ENCODE results near the gene NSA2.

Gene NSA2

GRCh38 chr5:74801941-74802340, 34.9 kb downstream of the NSA2 start:
- ChIA-PET POLR2A (no interaction called here), CTCF (no interaction called here)
- H3K36me3 ChIP-seq (ENCODE audit: control insufficient read depth in 4 of 4, insufficient read depth in 4 of 4, low read length in 3 of 4), result peaks cover 9 to 30% (median 17%) of the 10 kb centered on the region in 4 experiments
- H3K4me1 ChIP-seq (ENCODE audit: control extremely low read depth in 1 of 4, control insufficient read depth in 4 of 4, insufficient read depth in 4 of 4, low read length in 3 of 4), result no peaks in the 10 kb centered on the region
- no peak overlapping the region for H3K27ac ChIP-seq (ENCODE audit: insufficient read depth in 1 of 2, low read depth in 1 of 2, low read length in 2 of 2, poor library complexity in 1 of 2, severe bottlenecking in 2 of 2)
- DNase-seq, result no peak
- no peaks in the 10 kb centered on the region for H3K27me3 ChIP-seq (replicated peaks in 2 of 5; ENCODE audit: control insufficient read depth in 4 of 5, insufficient read depth in 5 of 5, low read length in 4 of 5)
- H3K4me3 ChIP-seq (ENCODE audit: control insufficient read depth in 1 of 7, extremely low read depth in 1 of 7, insufficient read depth in 4 of 7, low read depth in 2 of 7, low read length in 6 of 7), result no peak overlapping the region
- 20% methylated on average over 1 of the region's 1 CpG for WGBS (ENCODE audit: insufficient coverage)
- no peaks in the 10 kb centered on the region for H3K9me3 ChIP-seq (ENCODE audit: control extremely low read depth in 1 of 5, control insufficient read depth in 4 of 5, insufficient read depth in 2 of 5, low read depth in 1 of 5, low read length in 4 of 5)

GRCh38 chr5:74810915-74811314, 43.9 kb downstream of the NSA2 start:
- POLR2A ChIA-PET, result interaction anchor here (0.7 kb wide), 1 partner anchor 30 kb away, joined by 4 read pairs; no protein-coding TSS in a partner anchor
- 100% methylated on average over 3 of the region's 4 CpGs for WGBS (ENCODE audit: insufficient coverage)
- Histone ChIP-seq H3K27ac (ENCODE audit: insufficient read depth in 1 of 2, low read depth in 1 of 2, low read length in 2 of 2, poor library complexity in 1 of 2, severe bottlenecking in 2 of 2) (no peak overlapping the region), H3K27me3 (replicated peaks in 2 of 5; ENCODE audit: control insufficient read depth in 4 of 5, insufficient read depth in 5 of 5, low read length in 4 of 5) (no peaks in the 10 kb centered on the region), H3K9me3 (ENCODE audit: control extremely low read depth in 1 of 5, control insufficient read depth in 4 of 5, insufficient read depth in 2 of 5, low read depth in 1 of 5, low read length in 4 of 5) (no peaks in the 10 kb centered on the region), H3K4me3 (ENCODE audit: control insufficient read depth in 1 of 7, extremely low read depth in 1 of 7, insufficient read depth in 4 of 7, low read depth in 2 of 7, low read length in 6 of 7) (no peak overlapping the region), H3K36me3 (ENCODE audit: control insufficient read depth in 4 of 4, insufficient read depth in 4 of 4, low read length in 3 of 4) (peaks cover 0 to 4% (median 2%) of the 10 kb centered on the region in 4 experiments), H3K4me1 (ENCODE audit: control extremely low read depth in 1 of 4, control insufficient read depth in 4 of 4, insufficient read depth in 4 of 4, low read length in 3 of 4) (no peaks in the 10 kb centered on the region)
- CTCF ChIA-PET, result no interaction called here
- no peak for DNase-seq

- H3K36me3 ChIP-seq (ENCODE audit: control insufficient read depth in 4 of 4, insufficient read depth in 4 of 4, low read length in 3 of 4), result peaks cover 0 to 4% (median 3%) of the 10 kb centered on the region in 4 experiments
- H3K9me3 ChIP-seq (ENCODE audit: control extremely low read depth in 1 of 5, control insufficient read depth in 4 of 5, insufficient read depth in 2 of 5, low read depth in 1 of 5, low read length in 4 of 5), result peaks cover 0 to 1% (median 0%) of the 10 kb centered on the region in 5 experiments
- no peak overlapping the region for H3K4me3 ChIP-seq (ENCODE audit: control insufficient read depth in 1 of 7, extremely low read depth in 1 of 7, insufficient read depth in 4 of 7, low read depth in 2 of 7, low read length in 6 of 7)
- POLR2A ChIA-PET, result no interaction called here
- no peaks in the 10 kb centered on the region for H3K27me3 ChIP-seq (replicated peaks in 2 of 5; ENCODE audit: control insufficient read depth in 4 of 5, insufficient read depth in 5 of 5, low read length in 4 of 5)
- peaks cover 0 to 6% (median 2%) of the 10 kb centered on the region in 4 experiments for H3K4me1 ChIP-seq (ENCODE audit: control extremely low read depth in 1 of 4, control insufficient read depth in 4 of 4, insufficient read depth in 4 of 4, low read length in 3 of 4)
- no peak overlapping the region for H3K27ac ChIP-seq (ENCODE audit: insufficient read depth in 1 of 2, low read depth in 1 of 2, low read length in 2 of 2, poor library complexity in 1 of 2, severe bottlenecking in 2 of 2)
- DNase-seq, result no peak
- WGBS (ENCODE audit: insufficient coverage), result 20% methylated on average over 1 of the region's 1 CpG
- CTCF ChIA-PET, result no interaction called here
These were observed 49.8 kb downstream of the NSA2 start for GRCh38 chr5:74816875-74817274.

- H3K36me3 ChIP-seq (ENCODE audit: control insufficient read depth in 4 of 4, insufficient read depth in 4 of 4, low read length in 3 of 4), result peaks cover 0 to 4% (median 1%) of the 10 kb centered on the region in 4 experiments
- H3K4me3 ChIP-seq (ENCODE audit: control insufficient read depth in 1 of 7, extremely low read depth in 1 of 7, insufficient read depth in 4 of 7, low read depth in 2 of 7, low read length in 6 of 7), result no peak overlapping the region
- DNase-seq, result no peak
- no peak overlapping the region for H3K27ac ChIP-seq (ENCODE audit: insufficient read depth in 1 of 2, low read depth in 1 of 2, low read length in 2 of 2, poor library complexity in 1 of 2, severe bottlenecking in 2 of 2)
- 100% methylated on average over 1 of the region's 1 CpG for WGBS (ENCODE audit: insufficient coverage)
- CTCF ChIA-PET, result interaction anchor here (1.5 kb wide), 1 partner anchor 14 kb away, joined by 5 read pairs; no protein-coding TSS in a partner anchor
- no peaks in the 10 kb centered on the region for H3K9me3 ChIP-seq (ENCODE audit: control extremely low read depth in 1 of 5, control insufficient read depth in 4 of 5, insufficient read depth in 2 of 5, low read depth in 1 of 5, low read length in 4 of 5)
- H3K4me1 ChIP-seq (ENCODE audit: control extremely low read depth in 1 of 4, control insufficient read depth in 4 of 4, insufficient read depth in 4 of 4, low read length in 3 of 4), result no peaks in the 10 kb centered on the region
- POLR2A ChIA-PET, result interaction anchor here (0.6 kb wide), 1 partner anchor 89 kb away, joined by 4 read pairs; no protein-coding TSS in a partner anchor
- no peaks in the 10 kb centered on the region for H3K27me3 ChIP-seq (replicated peaks in 2 of 5; ENCODE audit: control insufficient read depth in 4 of 5, insufficient read depth in 5 of 5, low read length in 4 of 5)
These were observed 55.2 kb downstream of the NSA2 start for GRCh38 chr5:74822288-74822687.

- Histone ChIP-seq H3K9me3 (ENCODE audit: control extremely low read depth in 1 of 5, control insufficient read depth in 4 of 5, insufficient read depth in 2 of 5, low read depth in 1 of 5, low read length in 4 of 5) (no peaks in the 10 kb centered on the region), H3K27ac (ENCODE audit: insufficient read depth in 1 of 2, low read depth in 1 of 2, low read length in 2 of 2, poor library complexity in 1 of 2, severe bottlenecking in 2 of 2) (no peak overlapping the region), H3K4me1 (ENCODE audit: control extremely low read depth in 1 of 4, control insufficient read depth in 4 of 4, insufficient read depth in 4 of 4, low read length in 3 of 4) (no peaks in the 10 kb centered on the region), H3K36me3 (ENCODE audit: control insufficient read depth in 4 of 4, insufficient read depth in 4 of 4, low read length in 3 of 4) (peaks cover 2 to 16% (median 3%) of the 10 kb centered on the region in 4 experiments), H3K27me3 (replicated peaks in 2 of 5; ENCODE audit: control insufficient read depth in 4 of 5, insufficient read depth in 5 of 5, low read length in 4 of 5) (no peaks in the 10 kb centered on the region), H3K4me3 (ENCODE audit: control insufficient read depth in 1 of 7, extremely low read depth in 1 of 7, insufficient read depth in 4 of 7, low read depth in 2 of 7, low read length in 6 of 7) (no peak overlapping the region)
- ChIA-PET POLR2A (no interaction called here), CTCF (no interaction called here)
- DNase-seq, result no peak
- 100% methylated on average over 6 of the region's 7 CpGs for WGBS (ENCODE audit: insufficient coverage)
These were observed 62.4 kb downstream of the NSA2 start for GRCh38 chr5:74829413-74829812.
